H1 (cell line): Measurements from ENCODE around the gene ELOVL2. TPM values are rescaled to one million over a fixed set of nuclear protein-coding genes. Genes with fewer than 3 reads are reported as not detected.

ENCODE experiments used
- CTCF ChIA-PET: fragments of 300-600 bp; sonication (Branson Sonifier 250); formaldehyde crosslinking; loops from one replicate; lab custom pipeline; 2021; ENCODE audit not compliant: partially characterized antibody; lab: Charles Lee
- POLR2A ChIA-PET: fragments of 300-600 bp; sonication (Branson Sonifier 250); formaldehyde crosslinking; loops from one replicate; lab custom pipeline; 2021; ENCODE audit warnings: inconsistent platforms; ENCODE audit not compliant: partially characterized antibody; lab: Charles Lee
- DNase-seq, 2 experiments: peaks; one replicate each; pipeline versions ENCODE4 v3.0.0 to v3.0.0-alpha.2; 2010 to 2022; ENCODE audit warnings: low spot score in 2 of 2, low read depth in 1 of 2, mixed read lengths in 1 of 2
- FAIRE-seq: peaks from 2 replicates; lab custom pipeline; 2011; peaks lifted over from hg19 to GRCh38; lab: Jason Lieb, UNC
- H2AFZ ChIP-seq: 2 replicates; pipeline ENCODE4 v1.8.1; 2012; ENCODE audit warnings: low read length, inconsistent platforms
- H2AK5ac ChIP-seq: 2 replicates; pipeline ENCODE4 v1.6.1; 2013; ENCODE audit warnings: low read depth, low read length
- H2BK120ac ChIP-seq: replicated peaks from 2 replicates; pipeline ENCODE3; 2013; ENCODE audit warnings: low read depth, low read length, inconsistent platforms
- H2BK12ac ChIP-seq: 2 replicates; pipeline ENCODE4 v1.6.1; 2013; ENCODE audit warnings: low read depth, low read length
- H2BK15ac ChIP-seq: 2 replicates; pipeline ENCODE4 v1.6.1; 2013; ENCODE audit warnings: low read length
- H2BK20ac ChIP-seq: 2 replicates; pipeline ENCODE4 v1.6.1; 2013; ENCODE audit warnings: low read length
- H2BK5ac ChIP-seq: 2 replicates; pipeline ENCODE4 v1.6.1; 2013; ENCODE audit warnings: low read depth, low read length
- H3K14ac ChIP-seq: 2 replicates; pipeline ENCODE4 v1.6.1; 2013; ENCODE audit warnings: inconsistent platforms; ENCODE audit not compliant: insufficient read length
- H3K18ac ChIP-seq: 2 replicates; pipeline ENCODE4 v1.6.1; 2013; ENCODE audit warnings: low read length; ENCODE audit errors: extremely low read depth
- H3K23ac ChIP-seq: 2 replicates; pipeline ENCODE4 v1.6.1; 2013; ENCODE audit warnings: inconsistent platforms; ENCODE audit not compliant: insufficient read length
- H3K23me2 ChIP-seq: 2 replicates; pipeline ENCODE4 v1.6.1; 2013; ENCODE audit warnings: low read depth, low read length
- H3K27ac ChIP-seq: 2 replicates; pipeline ENCODE4 v1.6.1; 2011; ENCODE audit warnings: low read depth, low read length, inconsistent platforms
- H3K27me3 ChIP-seq, 4 experiments: replicated peaks in 1 of 4; 1 replicate in 1 of 4; 2 replicates in 3 of 4; pipeline versions ENCODE4 v1.6.1 to v1.8.1; 2011 to 2013; ENCODE audit warnings: low read length in 3 of 4, mild to moderate bottlenecking in 3 of 4, inconsistent platforms in 2 of 4, mixed read lengths in 2 of 4, moderate library complexity in 1 of 4; ENCODE audit not compliant: control insufficient read depth in 3 of 4, insufficient read depth in 3 of 4; ENCODE audit errors: extremely low read depth in 1 of 4
- H3K36me3 ChIP-seq, 4 experiments: 2 replicates each; pipeline versions ENCODE4 v1.6.1 to v1.8.1; 2011 to 2013; ENCODE audit warnings: mild to moderate bottlenecking in 4 of 4, low read length in 3 of 4, moderate library complexity in 2 of 4, control low read depth in 1 of 4, inconsistent platforms in 1 of 4; ENCODE audit not compliant: insufficient read depth in 4 of 4, control insufficient read depth in 2 of 4
- H3K4ac ChIP-seq: replicated peaks from 2 replicates; pipeline ENCODE3; 2013; ENCODE audit warnings: low read length, low read depth, mixed read lengths, inconsistent platforms; ENCODE audit not compliant: insufficient read length
- H3K4me1 ChIP-seq, 4 experiments: replicated peaks in 1 of 4; 1 replicate in 1 of 4; 2 replicates in 3 of 4; pipeline versions ENCODE4 v1.6.1 to v1.8.1; 2011 to 2013; ENCODE audit warnings: low read length in 3 of 4, inconsistent platforms in 2 of 4, mixed read lengths in 1 of 4; ENCODE audit not compliant: insufficient read depth in 4 of 4, control insufficient read depth in 3 of 4
- H3K4me2 ChIP-seq, 2 experiments: 2 replicates each; pipeline versions ENCODE4 v1.6.1 to v1.8.1; 2011 to 2013; ENCODE audit warnings: low read depth in 2 of 2, low read length in 2 of 2, control low read depth in 1 of 2, inconsistent platforms in 1 of 2, mild to moderate bottlenecking in 1 of 2; ENCODE audit not compliant: insufficient read depth in 1 of 2
- H3K4me3 ChIP-seq, 4 experiments: fragments of 200-600, 300-600 bp in 1 of 4; sonication (generic), shearing (Covaris generic), sonication (Bioruptor Twin) in 1 of 4; 2 replicates each; pipeline versions ENCODE4 v1.5.1 to v1.8.1; 2011 to 2016; ENCODE audit warnings: low read length in 4 of 4, low read depth in 3 of 4, control low read depth in 2 of 4, inconsistent platforms in 2 of 4, mild to moderate bottlenecking in 2 of 4, mixed read lengths in 1 of 4, moderate library complexity in 1 of 4; ENCODE audit not compliant: insufficient read depth in 2 of 4; ENCODE audit errors: extremely low read depth in 1 of 4
- H3K56ac ChIP-seq: replicated peaks from 2 replicates; pipeline ENCODE3; 2013; ENCODE audit warnings: low read depth, mild to moderate bottlenecking, mixed read lengths, low read length, inconsistent platforms; ENCODE audit not compliant: insufficient read length
- H3K79me1 ChIP-seq: 2 replicates; pipeline ENCODE4 v1.6.1; 2013; ENCODE audit warnings: low read depth, low read length, control low read depth
- H3K79me2 ChIP-seq, 2 experiments: 2 replicates each; pipeline versions ENCODE4 v1.6.1 to v1.8.1; 2012 to 2013; ENCODE audit warnings: low read length in 2 of 2, mild to moderate bottlenecking in 2 of 2, inconsistent platforms in 1 of 2; ENCODE audit not compliant: insufficient read depth in 2 of 2, control insufficient read depth in 1 of 2
- H3K9ac ChIP-seq, 4 experiments: replicated peaks in 1 of 4; 1 replicate in 1 of 4; 2 replicates in 3 of 4; pipeline versions ENCODE4 v1.6.1 to v1.8.1; 2011 to 2013; ENCODE audit warnings: low read depth in 3 of 4, low read length in 3 of 4, control low read depth in 2 of 4, mild to moderate bottlenecking in 2 of 4, moderate library complexity in 2 of 4, inconsistent platforms in 1 of 4; ENCODE audit errors: extremely low read depth in 1 of 4
- H3K9me3 ChIP-seq, 2 experiments: 2 replicates each; pipeline versions ENCODE4 v1.6.1 to v1.8.1; 2012 to 2013; ENCODE audit warnings: mild to moderate bottlenecking in 2 of 2, moderate library complexity in 2 of 2, control low read depth in 1 of 2, inconsistent platforms in 1 of 2, low read depth in 1 of 2, low read length in 1 of 2, mixed read lengths in 1 of 2; ENCODE audit not compliant: insufficient read depth in 2 of 2
- H4K20me1 ChIP-seq, 2 experiments: replicated peaks in 1 of 2; 2 replicates each; pipeline versions ENCODE3 to v1.8.1; 2011 to 2013; ENCODE audit warnings: inconsistent platforms in 2 of 2, low read length in 2 of 2, mild to moderate bottlenecking in 1 of 2; ENCODE audit not compliant: insufficient read depth in 2 of 2, control insufficient read depth in 1 of 2
- H4K5ac ChIP-seq: 2 replicates; pipeline ENCODE4 v1.6.1; 2013; ENCODE audit warnings: low read length, low read depth, mixed read lengths, inconsistent platforms; ENCODE audit not compliant: insufficient read length
- H4K8ac ChIP-seq: 2 replicates; pipeline ENCODE4 v1.8.0; 2013; ENCODE audit warnings: mild to moderate bottlenecking, moderate library complexity, low read length, inconsistent platforms; ENCODE audit not compliant: insufficient read depth; ENCODE audit errors: extremely low read depth
- H4K91ac ChIP-seq: replicated peaks from 2 replicates; pipeline ENCODE3; 2013; ENCODE audit warnings: low read length, mixed read lengths, inconsistent platforms; ENCODE audit not compliant: insufficient read length
- BRCA1 ChIP-seq: IDR thresholded peaks from 2 replicates; pipeline ENCODE4 v1.6.1; 2012; ENCODE audit warnings: low read depth, low read length, improper control_type of control experiment
- CBX8 ChIP-seq: fragments of 300-800, 300-1000 bp; sonication (generic); IDR thresholded peaks from 2 replicates; pipeline ENCODE4 v1.7.1; 2016; ENCODE audit warnings: low read depth, low read length, borderline replicate concordance
- CHD1 ChIP-seq: IDR thresholded peaks from 2 replicates; pipeline ENCODE4 v1.6.1; 2012; ENCODE audit warnings: low read depth, low read length, improper control_type of control experiment
- HDAC2 ChIP-seq, 2 experiments: fragments of 300-600 bp in 1 of 2; sonication (generic) in 1 of 2; IDR thresholded peaks; 2 replicates each; pipeline ENCODE4 v1.6.1; 2011 to 2012; ENCODE audit warnings: low read depth in 2 of 2, low read length in 2 of 2, mild to moderate bottlenecking in 2 of 2, moderate library complexity in 2 of 2, borderline replicate concordance in 1 of 2, inconsistent platforms in 1 of 2
- MAX ChIP-seq: IDR thresholded peaks from 2 replicates; pipeline ENCODE4 v1.6.1; 2012; ENCODE audit warnings: inconsistent platforms
- PHF8 ChIP-seq: fragments of 200-600 bp; sonication (generic); conservative IDR thresholded peaks from 2 replicates; pipeline ENCODE4 v1.7.1; 2012; ENCODE audit warnings: low read depth, mild to moderate bottlenecking, inconsistent platforms, low read length, moderate library complexity
- RFX5 ChIP-seq: IDR thresholded peaks from 2 replicates; pipeline ENCODE4 v1.6.1; 2011; ENCODE audit warnings: low read depth, low read length, improper control_type of control experiment, borderline replicate concordance
- RNF2 ChIP-seq: fragments of 200-900, 300-1000 bp; sonication (generic); IDR thresholded peaks from 2 replicates; pipeline ENCODE4 v1.7.1; 2016; ENCODE audit warnings: borderline replicate concordance, low read depth, mild to moderate bottlenecking, antibody characterized with exemption, low read length; ENCODE audit not compliant: poor library complexity, severe bottlenecking; ENCODE audit errors: missing control alignments
- SP1 ChIP-seq: IDR thresholded peaks from 2 replicates; pipeline ENCODE4 v1.6.1; 2011; ENCODE audit warnings: low read depth, low read length
- TBP ChIP-seq: IDR thresholded peaks from 2 replicates; pipeline ENCODE4 v1.6.1; 2011; ENCODE audit warnings: low read depth, low read length, improper control_type of control experiment
- USF2 ChIP-seq: IDR thresholded peaks from 2 replicates; pipeline ENCODE4 v1.6.1; 2011; ENCODE audit warnings: low read length, improper control_type of control experiment
- WGBS, 2 experiments: shearing (Covaris generic) in 1 of 2; methylation state at CpG; one replicate each; pipeline versions ENCODE4 v1.1.6 to v1.1.7; 2013 to 2015; ENCODE audit warnings: low lambda C conversion rate in 2 of 2, mixed read lengths in 2 of 2, inconsistent platforms in 1 of 2, low coverage in 1 of 2, missing lambda C conversion rate in 1 of 2; ENCODE audit not compliant: insufficient replicate concordance in 2 of 2, insufficient coverage in 1 of 2, insufficient read length in 1 of 2; ENCODE audit errors: extremely low coverage in 1 of 2, missing lambda C conversion rate in 1 of 2; 5-methylcytosine and 5-hydroxymethylcytosine counted together
- polyA plus RNA-seq, 7 experiments: library from polyadenylated mRNA; depleted of rRNA in 3 of 7; stranded (reverse) in 5 of 7; unstranded in 2 of 7; fragments of >200 nt in 5 of 7; fragments of 200-250 nt in 2 of 7; gene quantifications; 1 replicate in 5 of 7; 2 replicates in 1 of 7; 4 replicates in 1 of 7; pipeline versions ENCODE4 v1.2.1 to v1.2.3, GENCODE V29; 2011 to 2013; ENCODE audit warnings: missing spikeins in 2 of 7, mixed read lengths in 2 of 7
- total RNA-seq: library from RNA; stranded (reverse); fragmentation: NEBNext Ultra II Directional; extraction: Animal tissue kit (Norgen Biotek cat#: 25700); gene quantifications from 2 replicates; pipeline ENCODE4 v1.2.1, GENCODE V29; 2021

The ELOVL2 gene
- total and polyA plus RNA-seq, 2 of the 8 experiments (the other 6 are each of a cell fraction or from before 2014, with no cell fraction given): 0.42 to 0.89 TPM

GRCh38 chr6:10970731-10971130 is 73.4 kb downstream of the ELOVL2 start:
- DNase-seq (no peak), FAIRE-seq (no peak)
- Histone ChIP-seq H4K91ac (no peak overlapping the region), H2BK5ac (no peak overlapping the region), H2BK15ac (no peak overlapping the region), H4K5ac (no peak overlapping the region), H3K56ac (no peak overlapping the region), H2BK120ac (no peak overlapping the region), H3K23me2 (no peaks in the 10 kb centered on the region; the same call in 1 of the 2 replicates), H2BK12ac (no peak overlapping the region), H4K8ac (no peak overlapping the region), H2AK5ac (no peak overlapping the region), H3K4me1 (no peaks in the 10 kb centered on the region), H3K18ac (no peak overlapping the region), H3K27ac (no peak overlapping the region), H3K9ac (no peak overlapping the region), H4K20me1 (no peaks in the 10 kb centered on the region), H3K79me2 (no peaks in the 10 kb centered on the region), H3K4me3 (no peak overlapping the region), H3K36me3 (no peaks in the 10 kb centered on the region), H3K4me2 (no peak overlapping the region), H3K4ac (no peak overlapping the region), H3K14ac (no peak overlapping the region), H3K23ac (no peak overlapping the region), H2AFZ (no peak overlapping the region), H3K9me3 (no peaks in the 10 kb centered on the region), H2BK20ac (no peak overlapping the region), H3K27me3 (peaks cover 0 to 5% (median 1%) of the 10 kb centered on the region in 4 experiments; a peak in 4 of 7 replicates), H3K79me1 (no peaks in the 10 kb centered on the region)
- POLR2A ChIA-PET: no interaction called here
- WGBS, 2 experiments: 91% methylated on average over 3 of the region's 3 CpGs; no CpG with 5 or more reads in 1 of the 2 experiments
- CTCF ChIA-PET: interaction anchor here (1.6 to 2.2 kb wide), 2 partner anchors 9 to 16 kb away, joined by 6 to 8 read pairs; no protein-coding TSS in a partner anchor
- TF ChIP-seq HDAC2 (IDR thresholded peaks at IDR 0.05; ENCODE audit: borderline replicate concordance in 1 of 2, low read depth in 2 of 2, low read length in 2 of 2) (no peak), MAX (no peak), TBP (no peak), CHD1 (no peak), CBX8 (no peak), BRCA1 (no peak), SP1 (no peak), PHF8 (no peak), USF2 (no peak), RFX5 (no peak), RNF2 (no peak)
